IPS-15b (cell line): Measurements from ENCODE around the gene TRPV4.

Experiments used
- H3K27me3 ChIP-seq: one replicate; pipeline ENCODE4 v1.6.1; 2013; ENCODE audit warnings: low read length; ENCODE audit not compliant: control insufficient read depth, insufficient read depth
- H3K36me3 ChIP-seq: one replicate; pipeline ENCODE4 v1.6.1; 2013; ENCODE audit warnings: low read length; ENCODE audit not compliant: control insufficient read depth, insufficient read depth
- H3K4me1 ChIP-seq: one replicate; pipeline ENCODE4 v1.6.1; 2013; ENCODE audit warnings: mild to moderate bottlenecking, low read length; ENCODE audit not compliant: control insufficient read depth, insufficient read depth
- H3K4me3 ChIP-seq: one replicate; pipeline ENCODE4 v1.5.1; 2013; ENCODE audit warnings: low read depth, low read length
- H3K9ac ChIP-seq: one replicate; pipeline ENCODE4 v1.6.1; 2013; ENCODE audit warnings: low read depth, mild to moderate bottlenecking, low read length
- H3K9me3 ChIP-seq: one replicate; pipeline ENCODE4 v1.6.1; 2013; ENCODE audit warnings: mild to moderate bottlenecking, low read length; ENCODE audit not compliant: control insufficient read depth, insufficient read depth

Gene TRPV4

DNA sequence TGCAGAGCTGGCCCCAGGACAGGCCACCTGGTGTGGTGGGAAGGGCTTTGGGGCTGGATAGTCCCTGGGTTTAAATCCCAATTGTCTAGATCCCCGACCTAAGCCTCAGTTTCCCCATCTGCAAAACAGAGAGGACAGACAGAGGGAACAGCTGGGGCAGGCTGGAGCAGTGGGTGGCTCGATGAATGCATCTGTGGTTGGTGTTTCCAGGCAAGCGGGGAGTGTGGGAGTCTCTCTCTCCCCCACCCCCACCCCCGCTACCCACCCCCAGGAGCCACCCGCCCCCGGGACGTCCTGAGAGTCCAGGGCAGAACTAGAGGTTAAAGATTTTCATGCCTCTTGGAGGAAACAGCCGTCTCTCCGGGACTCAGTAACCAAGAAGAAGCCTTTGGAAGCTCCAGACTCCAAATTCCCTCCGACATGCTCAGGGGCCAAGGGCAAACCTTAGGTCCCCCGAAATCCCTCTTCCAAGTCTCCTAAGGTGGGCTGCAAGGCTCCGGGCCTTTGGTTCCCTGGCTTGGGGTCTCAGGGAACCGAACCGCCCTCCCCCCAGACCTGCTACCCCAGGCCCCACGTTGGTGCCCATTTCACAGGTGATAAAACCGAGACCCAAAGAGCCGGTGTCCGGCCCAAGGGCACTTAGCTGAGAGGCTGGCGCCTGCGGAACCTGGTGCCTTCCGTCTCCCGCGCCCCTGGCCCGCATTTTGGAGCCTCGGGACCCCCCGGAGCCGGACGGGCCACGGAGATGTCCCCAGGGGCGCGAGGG lies 474 bp downstream of the TRPV4 start:
- peak overlapping the region; percentile 60 for H3K9ac ChIP-seq
- no peaks in the 10 kb centered on the region for H3K4me1 ChIP-seq
- no peaks in the 10 kb centered on the region for H3K36me3 ChIP-seq
- no peaks in the 10 kb centered on the region for H3K9me3 ChIP-seq
- H3K4me3 ChIP-seq = peak overlapping the region; percentile 56
- no peaks in the 10 kb centered on the region for H3K27me3 ChIP-seq

DNA sequence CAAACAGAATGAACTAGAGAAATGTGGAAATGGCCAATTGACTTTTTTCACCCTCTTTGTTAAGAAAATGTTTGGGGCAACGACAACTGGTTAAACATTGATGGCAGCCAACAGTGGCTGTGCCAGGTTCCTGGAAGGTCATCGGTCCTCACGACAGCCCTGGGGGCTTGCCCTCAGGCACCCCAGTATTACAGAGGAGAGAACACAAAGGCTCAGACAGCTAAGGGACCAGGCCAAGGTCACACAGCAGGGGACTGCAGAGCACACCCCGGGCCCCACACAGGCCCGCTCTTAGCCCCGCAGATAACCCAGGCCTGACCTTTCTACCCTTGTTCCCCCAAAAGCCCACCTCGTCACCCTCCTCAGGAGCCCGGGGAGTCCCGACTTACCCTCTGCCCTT lies 1.3 kb downstream of the TRPV4 start:
- Histone ChIP-seq H3K36me3 (no peaks in the 10 kb centered on the region), H3K9ac (no peak overlapping the region), H3K4me1 (no peaks in the 10 kb centered on the region), H3K27me3 (no peaks in the 10 kb centered on the region), H3K4me3 (no peak overlapping the region), H3K9me3 (no peaks in the 10 kb centered on the region)

DNA sequence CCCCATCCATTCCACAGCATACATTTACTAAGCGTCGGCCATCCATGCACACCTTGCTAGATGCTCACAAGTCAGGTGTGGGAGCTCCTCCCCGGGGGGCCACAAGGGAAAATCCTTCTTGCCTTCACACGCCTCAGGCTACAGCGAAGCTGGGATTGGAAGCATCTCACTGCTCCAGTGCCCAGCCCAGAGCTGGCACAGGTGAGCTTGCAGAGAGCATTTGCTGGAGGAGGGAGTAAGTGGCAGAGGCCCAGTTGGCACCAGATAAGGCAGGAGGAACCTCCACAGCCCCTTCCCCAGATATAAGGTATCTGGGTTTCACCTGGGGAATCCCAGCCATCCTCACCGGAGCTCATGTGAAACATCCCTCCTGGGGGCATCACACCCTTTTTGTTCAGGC lies 1.8 kb downstream of the TRPV4 start:
- H3K4me1 ChIP-seq = no peaks in the 10 kb centered on the region
- H3K36me3 ChIP-seq = no peaks in the 10 kb centered on the region
- no peak overlapping the region for H3K9ac ChIP-seq
- no peak overlapping the region for H3K4me3 ChIP-seq
- no peaks in the 10 kb centered on the region for H3K9me3 ChIP-seq
- no peaks in the 10 kb centered on the region for H3K27me3 ChIP-seq

DNA sequence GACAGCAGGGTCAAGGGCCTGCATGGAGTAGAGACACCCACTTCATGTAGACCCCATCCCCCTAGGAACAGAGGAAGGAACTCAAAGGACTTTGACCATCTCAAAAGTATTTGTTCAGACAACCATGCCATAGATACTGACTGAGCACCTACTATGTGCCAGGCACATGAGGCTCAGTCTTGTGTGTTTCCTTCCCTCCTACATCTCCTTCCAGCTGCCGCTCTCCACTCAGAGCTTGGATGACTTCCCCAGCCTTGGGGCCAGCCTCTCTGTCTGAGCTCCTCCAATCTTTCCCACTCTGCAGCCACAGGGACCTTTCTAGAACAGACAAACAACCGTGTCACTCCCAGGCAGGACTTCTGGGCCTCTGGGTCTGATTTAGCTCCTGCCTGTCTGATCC lies 2.5 kb downstream of the TRPV4 start:
- H3K4me1 ChIP-seq = no peaks in the 10 kb centered on the region
- H3K27me3 ChIP-seq = no peaks in the 10 kb centered on the region
- no peak overlapping the region for H3K4me3 ChIP-seq
- no peak overlapping the region for H3K9ac ChIP-seq
- no peaks in the 10 kb centered on the region for H3K9me3 ChIP-seq
- H3K36me3 ChIP-seq = no peaks in the 10 kb centered on the region

DNA sequence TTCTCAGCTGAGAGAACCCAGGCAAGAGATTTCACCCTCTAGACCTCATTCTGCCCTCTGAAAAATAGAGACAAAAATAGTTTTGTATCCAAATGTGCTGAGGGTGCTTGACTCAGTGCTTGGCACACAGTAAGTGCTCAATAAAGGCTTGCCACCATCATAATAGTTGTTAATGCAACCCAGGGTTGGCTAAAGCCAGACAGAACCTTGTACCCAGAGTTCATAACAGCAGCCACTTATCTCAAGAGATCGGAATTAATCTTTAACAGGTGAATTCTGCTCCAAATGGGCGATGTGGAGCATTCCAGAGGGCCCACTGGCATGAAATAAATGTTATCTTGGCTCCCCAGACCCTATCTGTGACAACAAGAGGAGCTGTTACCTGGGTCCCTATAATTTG lies 2.9 kb downstream of the TRPV4 start:
- Histone ChIP-seq H3K9me3 (no peaks in the 10 kb centered on the region), H3K4me1 (no peaks in the 10 kb centered on the region), H3K36me3 (no peaks in the 10 kb centered on the region), H3K27me3 (no peaks in the 10 kb centered on the region), H3K4me3 (no peak overlapping the region), H3K9ac (no peak overlapping the region)

DNA sequence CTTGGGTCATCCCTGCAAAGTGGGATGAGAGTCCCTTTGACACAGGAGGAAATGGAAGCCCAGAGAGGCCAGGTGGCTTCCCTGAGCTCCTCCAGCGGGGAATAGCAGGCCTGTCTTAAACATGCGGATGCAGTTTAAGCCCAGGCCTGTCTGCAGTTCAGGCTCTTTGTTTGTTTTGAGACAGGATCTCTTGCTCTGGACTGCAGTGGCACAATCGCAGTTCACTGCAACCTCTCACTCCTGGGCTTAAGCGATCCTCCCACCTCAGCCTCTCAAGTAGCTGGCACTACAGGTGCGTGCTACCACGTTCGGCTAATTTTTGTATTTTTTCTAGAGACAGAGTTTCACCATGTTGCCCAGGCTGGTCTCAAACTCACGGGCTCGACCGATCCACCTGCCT lies 3.5 kb downstream of the TRPV4 start:
- H3K27me3 ChIP-seq = no peaks in the 10 kb centered on the region
- no peaks in the 10 kb centered on the region for H3K9me3 ChIP-seq
- no peak overlapping the region for H3K4me3 ChIP-seq
- H3K36me3 ChIP-seq = no peaks in the 10 kb centered on the region
- no peaks in the 10 kb centered on the region for H3K4me1 ChIP-seq
- no peak overlapping the region for H3K9ac ChIP-seq

DNA sequence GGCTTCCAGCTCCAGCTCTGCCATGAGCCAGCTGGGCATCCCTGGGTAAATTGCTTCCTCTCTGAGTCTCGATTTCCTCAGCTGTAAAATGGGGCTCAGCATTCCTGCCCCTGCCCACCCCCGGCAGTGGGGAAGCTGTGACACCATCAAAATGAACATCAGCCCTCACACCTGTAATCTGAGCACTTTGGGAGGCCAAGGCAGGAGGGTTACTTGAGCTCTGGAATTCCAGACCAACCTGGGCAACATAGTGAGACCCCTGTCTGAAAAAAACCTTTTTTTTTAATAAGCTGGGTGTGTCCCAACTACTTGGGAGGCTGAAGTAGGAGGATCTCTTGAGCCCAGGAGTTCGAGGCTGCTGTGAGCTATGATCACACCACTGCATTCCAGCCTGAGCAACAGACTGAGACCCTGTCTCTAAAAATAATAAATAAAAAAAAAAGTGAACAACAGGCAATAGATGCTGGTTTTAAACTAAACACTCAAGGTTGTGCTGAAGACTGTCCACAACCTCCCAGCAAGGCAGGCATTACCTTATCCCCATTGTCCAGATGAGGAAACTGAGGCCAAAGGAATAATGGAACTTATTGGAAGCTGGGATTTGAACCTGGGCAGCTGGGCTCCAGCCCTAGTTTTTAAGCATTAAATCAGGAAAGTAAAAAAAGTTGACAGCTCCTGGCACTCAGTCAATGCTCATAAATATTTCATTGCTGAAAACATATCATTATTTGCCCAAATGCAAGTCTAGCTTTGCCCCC lies 4.3 kb downstream of the TRPV4 start:
- H3K36me3 ChIP-seq = no peaks in the 10 kb centered on the region
- no peak overlapping the region for H3K4me3 ChIP-seq
- no peaks in the 10 kb centered on the region for H3K27me3 ChIP-seq
- H3K4me1 ChIP-seq = no peaks in the 10 kb centered on the region
- no peaks in the 10 kb centered on the region for H3K9me3 ChIP-seq
- no peak overlapping the region for H3K9ac ChIP-seq

DNA sequence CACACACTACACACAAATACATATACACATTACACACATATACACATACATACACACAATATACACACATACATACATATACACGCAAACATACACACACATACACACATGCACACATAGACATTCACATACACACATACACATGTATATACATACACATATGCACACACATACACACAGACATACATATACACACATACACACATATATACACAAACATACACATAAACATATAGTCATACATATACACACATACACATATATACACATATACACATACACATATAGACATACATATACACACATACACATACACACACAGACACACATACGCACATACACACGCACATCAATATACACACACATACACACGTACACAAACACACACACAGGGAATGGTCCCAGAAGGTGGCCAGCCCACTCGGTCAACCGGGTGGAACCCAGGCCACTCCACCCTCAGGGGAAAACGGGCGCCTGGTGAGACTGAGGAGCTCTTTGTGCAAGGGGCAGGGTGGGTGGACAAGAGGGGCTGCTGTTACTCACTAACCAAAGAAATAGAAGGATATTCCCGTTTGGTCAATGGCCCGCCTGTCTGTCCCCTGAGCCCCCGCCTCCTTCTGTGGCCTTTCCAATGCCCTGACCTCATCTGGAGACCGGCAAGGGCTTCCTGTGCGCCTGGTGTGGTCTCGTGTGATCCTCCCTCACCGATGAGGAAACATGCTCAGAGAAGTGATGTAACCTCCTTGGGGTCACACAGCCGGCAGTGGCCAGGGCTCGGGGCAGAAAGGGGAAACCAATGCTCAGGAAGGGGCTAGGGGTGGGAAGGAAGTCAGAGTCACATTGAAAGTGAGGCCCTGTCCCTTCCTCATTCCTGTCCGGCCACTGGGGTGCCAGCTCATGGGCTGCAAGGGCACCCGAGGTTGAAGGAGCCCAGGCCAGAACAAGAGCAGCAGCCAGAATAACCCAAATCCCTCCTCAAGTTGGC lies 5.3 kb downstream of the TRPV4 start:
- no peaks in the 10 kb centered on the region for H3K9me3 ChIP-seq
- H3K27me3 ChIP-seq = no peaks in the 10 kb centered on the region
- H3K4me1 ChIP-seq = no peaks in the 10 kb centered on the region
- no peak overlapping the region for H3K9ac ChIP-seq
- no peak overlapping the region for H3K4me3 ChIP-seq
- H3K36me3 ChIP-seq = no peaks in the 10 kb centered on the region

DNA sequence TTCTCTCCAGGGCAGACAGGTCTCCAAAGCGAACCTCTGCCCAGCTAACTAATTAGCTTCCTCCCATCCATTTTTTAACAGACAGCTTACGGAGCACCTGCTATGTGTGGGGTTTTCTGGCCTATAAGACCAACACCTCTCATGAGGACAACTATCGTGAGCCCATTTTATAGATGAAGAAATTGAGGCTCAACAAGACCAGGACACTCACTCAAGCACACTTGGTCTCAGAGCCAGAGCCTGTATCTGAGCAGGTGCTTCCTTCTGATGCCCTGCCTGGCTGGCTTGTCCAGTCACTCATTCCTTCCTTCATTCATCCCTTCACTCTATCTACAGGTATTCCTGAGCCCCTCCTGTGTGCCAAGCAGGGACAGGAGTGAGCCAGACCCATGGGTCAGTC lies 6.1 kb downstream of the TRPV4 start:
- Histone ChIP-seq H3K4me3 (no peak overlapping the region), H3K9me3 (no peaks in the 10 kb centered on the region), H3K36me3 (no peaks in the 10 kb centered on the region), H3K27me3 (no peaks in the 10 kb centered on the region), H3K9ac (no peak overlapping the region), H3K4me1 (peaks cover 6% of the 10 kb centered on the region)

DNA sequence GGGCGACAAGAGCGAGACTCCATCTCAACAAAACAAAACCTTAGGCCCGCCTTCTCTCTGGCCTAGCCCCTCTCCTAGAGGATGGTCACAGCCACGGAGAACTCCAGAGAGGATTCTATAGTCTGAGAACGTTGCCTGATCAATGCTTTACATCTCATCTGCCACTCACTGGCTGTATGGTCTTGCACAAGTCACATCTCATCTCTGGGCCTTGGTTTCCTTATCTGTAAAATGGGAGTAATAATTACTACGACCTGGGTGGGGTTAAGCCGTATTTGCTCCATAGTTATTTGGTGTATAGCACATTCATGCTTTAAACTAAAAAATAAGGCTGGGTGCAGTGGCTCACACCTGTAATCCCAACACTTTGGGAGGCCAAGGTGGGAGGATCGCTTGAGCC lies 8.5 kb downstream of the TRPV4 start:
- H3K9me3 ChIP-seq = no peaks in the 10 kb centered on the region
- no peaks in the 10 kb centered on the region for H3K27me3 ChIP-seq
- H3K36me3 ChIP-seq = no peaks in the 10 kb centered on the region
- no peak overlapping the region for H3K9ac ChIP-seq
- H3K4me1 ChIP-seq = peaks cover 6% of the 10 kb centered on the region
- no peak overlapping the region for H3K4me3 ChIP-seq

DNA sequence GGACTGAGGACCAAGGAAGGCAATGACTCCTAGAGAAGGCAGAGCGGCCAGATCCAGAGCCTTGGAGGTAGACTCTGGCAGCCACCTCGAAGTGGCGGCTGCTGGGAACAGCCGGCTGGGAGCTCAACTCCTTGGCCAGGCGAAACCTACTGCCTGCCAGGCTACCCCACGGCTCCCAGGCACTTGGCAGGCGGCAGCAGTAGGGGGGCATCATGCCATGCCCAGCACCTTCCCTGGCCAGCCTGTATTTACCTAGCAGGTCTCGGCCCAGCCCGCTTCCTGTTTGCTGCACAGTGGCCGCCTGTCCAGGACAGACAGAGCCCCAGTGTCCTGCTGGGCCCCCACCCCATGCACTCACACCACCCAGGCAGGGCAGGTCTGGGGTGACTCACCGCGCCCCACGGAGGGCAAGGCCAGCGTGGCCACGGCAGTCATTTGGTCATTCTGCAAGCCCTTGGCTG lies 10.2 kb downstream of the TRPV4 start:
- H3K27me3 ChIP-seq = no peaks in the 10 kb centered on the region
- H3K9ac ChIP-seq = no peak overlapping the region
- peaks cover 6% of the 10 kb centered on the region for H3K4me1 ChIP-seq
- no peak overlapping the region for H3K4me3 ChIP-seq
- no peaks in the 10 kb centered on the region for H3K36me3 ChIP-seq
- H3K9me3 ChIP-seq = no peaks in the 10 kb centered on the region
